ENCODE results near the gene TMEM38A. TPM values are rescaled to one million over a fixed set of nuclear protein-coding genes. Genes with fewer than 3 reads are reported as not detected.

Gene TMEM38A
- total and polyA plus RNA-seq, 9 of the 15 experiments (the other 6 are each of a cell fraction or from before 2014, with no cell fraction given) = 0.35 to 2.1 (median 1.2) TPM

GRCh38 chr19:16721051-16721450, 60.1 kb downstream of the TMEM38A start:
- Histone ChIP-seq H3K4me1 (replicated peaks in 1 of 2; ENCODE audit: control insufficient read depth in 2 of 2, insufficient read depth in 2 of 2, low read length in 2 of 2) (no peaks in the 10 kb centered on the region; a peak in 1 of 5 replicates), H2AFZ (ENCODE audit: low read depth, low read length) (no peak overlapping the region), H3K9me1 (ENCODE audit: control insufficient read depth, insufficient read depth, low read length) (no peaks in the 10 kb centered on the region), H3K9me3 (replicated peaks; ENCODE audit: control insufficient read depth, insufficient read depth, low read depth, low read length) (no peaks in the 10 kb centered on the region), H3K36me3 (ENCODE audit: control insufficient read depth, insufficient read depth, low read length) (no peaks in the 10 kb centered on the region), H3K9ac (ENCODE audit: insufficient read depth in 1 of 2, low read depth in 2 of 2, low read length in 2 of 2) (no peak overlapping the region), H3K4me3 (no peak overlapping the region), H4K20me1 (replicated peaks; ENCODE audit: control insufficient read depth, insufficient read depth, low read length) (no peaks in the 10 kb centered on the region), H3K27me3 (ENCODE audit: control insufficient read depth in 2 of 2, insufficient read depth in 2 of 2, low read length in 2 of 2) (peaks cover 0 to 3% of the 10 kb centered on the region in 2 experiments; a peak in 2 of 5 replicates), H3K79me2 (ENCODE audit: control insufficient read depth, insufficient read depth, low read length) (no peaks in the 10 kb centered on the region), H3K4me2 (ENCODE audit: insufficient read depth, low read length) (no peak overlapping the region), H3K27ac (ENCODE audit: extremely low read depth, low read depth, low read length) (no peak overlapping the region)
- no peak for ATAC-seq
- in situ Hi-C loops (cut with MboI) (no loop called here), intact Hi-C loops (cut with micrococcal nuclease) (no loop called here)
- BruUV-seq (replicated peaks) = no TSS peak
- WGBS (ENCODE audit: insufficient coverage, low coverage, missing lambda C conversion rate) = 1% methylated on average over 5 of the region's 7 CpGs
- FAIRE-seq = no peak
- ChIA-PET CTCF (ENCODE audit: low intra/inter-chr PET ratio) (interaction anchor here (0.7 kb wide), 1 partner anchor 152 kb away, joined by 3 read pairs; no protein-coding TSS in a partner anchor), POLR2A (interaction anchor here (0.5 kb wide), 1 partner anchor 101 kb away, joined by 3 read pairs; no protein-coding TSS in a partner anchor)
- no peak for DNase-seq (ENCODE audit: extremely low read depth in 1 of 4, low spot score in 3 of 4)
- TF ChIP-seq TCF3 (CRISPR knock-in tag; IDR thresholded peaks at IDR 0.05) = no peak
- TF ChIP-seq MAFG (tag; conservative IDR thresholded peaks at IDR 0.05) = no peak
- no peak for TF ChIP-seq ZNF639 (CRISPR knock-in tag; conservative IDR thresholded peaks at IDR 0.05 in 1 of 2, IDR thresholded peaks at IDR 0.05 in 1 of 2)
- peak; percentile 85 for TF ChIP-seq ESRRA (IDR thresholded peaks at IDR 0.05; ENCODE audit: borderline replicate concordance, low read depth)
- 0 out of 2 replicates have a peak, but pooled peaks have one; percentile 7 for TF ChIP-seq RFX1 (IDR thresholded peaks at IDR 0.05)
- no peak for TF ChIP-seq ZBTB33 (CRISPR knock-in tag; IDR thresholded peaks at IDR 0.05)
- TF ChIP-seq NFATC3 (IDR thresholded peaks at IDR 0.05) = no peak
- no peak for TF ChIP-seq FOXJ3 (CRISPR knock-in tag; IDR thresholded peaks at IDR 0.05)
- TF ChIP-seq VEZF1 (CRISPR knock-in tag; IDR thresholded peaks at IDR 0.05) = no peak
- TF ChIP-seq SIX5 (IDR thresholded peaks at IDR 0.05; ENCODE audit: borderline replicate concordance in 1 of 2, insufficient read depth in 1 of 2, low read depth in 1 of 2, low read length in 2 of 2) = no peak
- TF ChIP-seq PHF8 (IDR thresholded peaks at IDR 0.05; ENCODE audit: borderline replicate concordance, low read length) = no peak
- TF ChIP-seq CTBP1 (IDR thresholded peaks at IDR 0.05; ENCODE audit: borderline replicate concordance) = peak; percentile 35; the same call in 1 of the 2 replicates
- TF ChIP-seq MECOM (CRISPR knock-in tag; IDR thresholded peaks at IDR 0.05) = no peak
